Stimulated activated naive CD4-positive, alpha-beta T cell (primary cell): ENCODE measurements around the gene RPL11.
"Not testable (repeated sequence)": the region's sequence is repeated elsewhere in the genome, so short reads cannot be mapped to it uniquely, and the experiment has no call there.

Experiments used
- DNase-seq, 6 experiments: peaks; one replicate each; lab custom pipeline; 2025; lab: John Stamatoyannopoulos, UW

RPL11 gene

GRCh38 chr1:23732363-23733224, 41.0 kb downstream of the RPL11 start:
- no peak for DNase-seq

- not testable (repeated sequence) for DNase-seq
Measured at GRCh38 chr1:23733281-23733680, 41.7 kb downstream of the RPL11 start.

GRCh38 chr1:23736437-23737134, 45.0 kb downstream of the RPL11 start:
- no peak for DNase-seq

GRCh38 chr1:23741609-23742008, 50.0 kb downstream of the RPL11 start:
- DNase-seq, result no peak

- DNase-seq, result peak in 1 of 6 experiments; percentile 45
Measured at GRCh38 chr1:23742670-23743286, 51.2 kb downstream of the RPL11 start.

- DNase-seq, result peak; percentile 57 to 77 (median 64)
Measured at GRCh38 chr1:23743287-23744152, 51.9 kb downstream of the RPL11 start, which contains the start of gene ELOA. Gene ELOA (plus strand): TSS chr1:23743471. CDS start chr1:23743504, 33 bp downstream.

- peak in 2 of 6 experiments; percentile 6 to 14 for DNase-seq
Measured at GRCh38 chr1:23745515-23745914, 53.9 kb downstream of the RPL11 start.
